GM21526 (cell line): ENCODE measurements around the gene NPFF.

Source experiments
- ATAC-seq: cut with Tn5 transposase; IDR thresholded peaks from one replicate; pipeline ENCODE4 v1.9.1; 2021; ENCODE audit warnings: moderate library complexity; ENCODE audit not compliant: unreplicated experiment, low FRiP score

Gene NPFF

DNA sequence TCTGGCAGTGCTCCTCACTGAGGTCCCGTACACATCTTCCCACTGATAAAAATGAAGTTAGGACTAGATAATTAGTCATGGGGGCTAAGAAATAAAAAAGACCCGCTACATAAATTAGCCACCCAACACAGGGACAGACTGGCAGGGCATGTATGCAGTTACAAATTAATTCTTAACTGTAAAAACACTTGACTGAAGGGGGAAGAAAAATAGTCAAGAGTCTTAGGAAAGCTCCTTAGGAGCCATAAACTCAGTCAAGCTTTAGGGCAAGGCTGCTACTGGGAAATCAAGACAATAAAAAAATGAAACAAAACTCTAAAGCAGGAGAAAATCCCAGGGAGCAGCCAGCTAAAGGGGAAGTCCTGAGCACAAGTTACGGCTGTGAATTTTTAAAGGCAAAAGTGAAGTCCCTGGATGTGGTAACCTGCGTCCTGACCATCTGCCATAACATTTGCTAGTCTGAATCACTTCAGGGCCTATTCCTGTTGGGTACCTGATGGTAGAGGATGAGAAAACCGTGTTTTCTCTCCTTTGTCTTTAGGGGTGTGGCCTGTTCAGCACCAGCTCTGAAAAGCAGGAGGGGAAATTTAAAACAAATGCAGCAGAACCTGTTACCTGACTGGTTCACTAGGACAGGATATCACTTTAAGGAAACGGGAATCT is 7.5 kb upstream of the NPFF start:
- ATAC-seq = no peak

DNA sequence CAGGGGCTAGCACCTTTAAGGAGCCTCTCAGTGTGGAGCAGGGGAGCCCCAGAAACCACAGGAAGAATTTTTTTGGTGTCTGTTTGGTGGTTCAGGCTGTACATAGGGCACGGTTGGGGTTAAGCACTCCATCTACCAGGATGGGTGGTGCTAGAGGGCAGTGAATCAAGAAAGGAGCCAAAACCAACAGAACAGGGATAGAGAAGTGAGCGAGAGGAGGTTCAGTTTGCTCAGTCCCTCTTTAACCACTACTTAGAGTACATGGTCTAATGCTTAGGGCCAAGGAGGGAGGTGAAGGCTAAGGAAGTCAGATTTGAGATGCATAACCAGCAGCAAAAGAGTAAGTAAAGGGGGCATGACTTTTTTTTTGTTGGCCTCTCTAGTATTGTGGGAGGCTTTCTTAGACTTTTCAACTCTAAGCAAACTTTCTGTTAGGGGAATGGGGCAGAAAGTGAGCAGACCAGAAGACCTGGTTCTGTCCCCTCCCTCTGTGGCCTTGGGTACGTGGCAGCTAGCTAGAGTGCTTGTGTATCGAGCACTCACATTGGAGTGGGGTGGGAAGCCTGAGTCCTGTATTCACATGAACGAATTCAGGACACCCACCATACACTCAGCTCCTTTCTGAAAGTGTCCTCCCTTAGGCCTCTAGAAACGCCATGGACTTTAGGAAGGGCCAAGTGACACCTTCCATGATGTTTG is 6.6 kb upstream of the NPFF start:
- no peak for ATAC-seq

DNA sequence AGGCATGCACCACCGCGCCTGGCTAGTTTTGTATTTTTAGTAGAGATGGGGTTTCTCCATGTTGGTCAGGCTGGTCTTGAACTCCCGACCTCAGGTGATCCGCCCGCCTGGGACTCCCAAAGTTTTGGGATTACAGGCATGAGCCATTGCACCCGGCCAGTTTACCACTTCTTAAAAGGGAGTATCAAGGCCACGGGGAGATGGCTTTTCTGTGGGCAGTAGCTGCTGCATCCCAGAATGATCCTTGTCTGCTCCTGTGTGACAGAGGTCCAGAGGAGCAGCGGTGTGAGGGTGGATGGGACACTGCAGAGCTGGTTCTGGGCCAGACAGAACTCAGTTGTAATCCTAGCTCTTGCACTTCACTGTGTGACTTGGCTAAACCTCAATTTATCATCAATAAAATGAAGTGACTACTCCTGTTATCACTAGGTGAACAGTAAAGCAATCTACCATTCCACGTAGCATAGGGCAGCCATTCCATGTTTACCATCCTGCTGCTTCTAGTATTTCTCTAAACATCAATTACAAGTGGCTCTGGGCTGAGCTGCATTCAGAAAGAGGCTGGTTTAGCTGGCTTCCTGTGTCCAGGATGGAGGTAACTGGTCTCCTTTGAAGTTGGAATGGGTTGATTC is 3.0 kb upstream of the NPFF start:
- ATAC-seq = no peak

DNA sequence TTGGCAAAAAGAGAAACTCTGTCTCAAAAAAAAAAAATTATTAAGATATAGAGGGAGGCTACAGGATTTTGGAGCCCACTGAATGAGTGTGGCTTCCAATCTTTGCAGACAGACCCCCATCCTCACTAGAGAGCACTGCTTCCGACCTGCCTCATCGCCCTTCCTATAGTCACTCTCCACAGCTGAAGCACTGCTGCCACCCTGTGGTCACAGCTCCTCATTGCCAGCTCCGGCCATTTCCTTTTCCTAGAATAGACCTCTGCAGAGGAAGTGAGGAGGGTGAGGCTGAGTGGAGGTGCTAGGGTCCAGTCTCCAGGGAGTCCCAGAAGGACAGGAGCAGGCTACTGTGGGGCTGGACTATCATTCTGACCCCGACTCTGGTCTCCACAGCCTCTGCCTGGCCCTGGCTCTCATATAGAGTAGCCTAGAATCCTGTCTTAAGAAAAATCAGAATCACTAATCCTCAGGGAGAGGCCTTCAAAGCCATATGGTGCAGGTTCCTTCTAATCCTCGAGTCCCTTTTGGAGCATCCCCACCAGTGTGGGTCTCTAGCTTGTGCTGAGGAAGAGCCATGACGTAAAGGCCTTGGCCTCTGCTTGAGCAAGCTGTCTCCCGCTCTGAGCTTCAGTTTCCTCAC is 1.4 kb upstream of the NPFF start:
- ATAC-seq = no peak

DNA sequence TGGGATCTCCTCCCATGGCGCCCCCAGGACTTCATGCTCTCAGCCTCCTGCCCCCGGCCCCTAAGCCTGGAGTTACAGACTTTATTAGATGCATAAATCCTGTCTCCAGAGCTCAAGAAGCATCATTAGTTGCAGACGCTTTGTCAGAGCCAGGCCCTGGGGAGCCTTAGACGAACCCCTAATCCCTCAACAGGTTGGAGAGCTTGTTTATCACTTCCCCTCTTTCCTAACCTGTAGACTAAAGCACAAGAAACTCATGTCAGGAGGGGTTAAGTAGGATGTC is 260 bp upstream of the NPFF start:
- no peak for ATAC-seq

DNA sequence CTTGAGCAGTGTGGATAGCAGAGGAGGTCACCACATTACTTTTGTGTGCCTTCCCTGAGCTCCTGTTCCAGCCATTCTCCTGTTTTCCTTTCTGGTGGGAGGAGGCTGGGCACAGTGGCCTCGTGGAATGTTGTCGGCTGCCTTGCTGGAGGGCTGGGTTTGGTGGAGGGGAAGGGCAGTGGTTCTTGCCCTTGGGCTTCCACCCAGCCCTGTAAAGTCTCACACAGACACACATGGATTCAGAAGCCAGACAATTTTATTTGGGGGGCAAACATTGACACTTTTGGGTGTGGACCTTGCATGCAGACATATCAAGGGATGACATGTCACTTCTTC is 866 bp downstream of the NPFF start:
- no peak for ATAC-seq

DNA sequence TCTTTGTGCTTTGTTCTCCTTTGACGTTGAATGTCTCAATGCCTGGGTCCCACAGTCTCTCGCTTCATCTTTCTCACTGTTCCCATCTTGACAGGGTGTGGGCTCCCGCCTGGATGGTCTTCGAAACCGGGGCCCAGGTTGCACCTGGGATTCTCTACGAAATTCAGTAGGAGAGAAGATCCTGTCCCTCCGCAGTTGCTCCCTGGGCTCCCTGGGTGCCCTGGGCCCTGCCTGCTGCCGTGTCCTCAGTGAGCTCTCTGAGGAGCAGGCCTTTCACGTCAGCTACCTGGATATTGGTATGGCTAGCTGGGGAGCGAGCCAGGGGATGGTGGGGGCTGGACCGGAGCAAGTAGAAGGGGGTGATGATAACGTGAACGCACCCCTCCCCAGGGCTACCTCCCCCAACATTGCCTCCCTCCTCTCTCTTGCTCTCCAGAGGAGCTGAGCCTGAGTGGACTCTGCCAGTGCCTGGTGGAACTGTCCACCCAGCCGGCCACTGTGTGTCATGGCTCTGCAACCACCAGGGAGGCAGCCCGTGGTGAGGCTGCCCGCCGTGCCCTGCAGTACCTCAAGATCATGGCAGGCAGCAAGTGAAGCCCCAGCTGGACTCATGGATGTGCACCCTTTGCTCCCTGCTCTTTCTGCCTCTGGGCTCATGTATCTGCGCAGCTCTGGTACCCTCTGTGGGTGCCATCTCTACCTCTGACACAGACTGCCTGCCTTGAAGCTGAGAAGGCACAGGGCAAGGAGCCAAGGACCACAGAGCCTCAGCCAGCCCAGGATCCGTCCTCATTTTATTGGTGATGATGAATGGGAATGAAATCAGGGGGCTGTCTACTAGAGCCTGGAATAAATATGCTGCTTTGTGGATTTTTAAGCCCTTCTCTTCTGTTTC is 1.5 kb downstream of the NPFF start:
- ATAC-seq = no peak

DNA sequence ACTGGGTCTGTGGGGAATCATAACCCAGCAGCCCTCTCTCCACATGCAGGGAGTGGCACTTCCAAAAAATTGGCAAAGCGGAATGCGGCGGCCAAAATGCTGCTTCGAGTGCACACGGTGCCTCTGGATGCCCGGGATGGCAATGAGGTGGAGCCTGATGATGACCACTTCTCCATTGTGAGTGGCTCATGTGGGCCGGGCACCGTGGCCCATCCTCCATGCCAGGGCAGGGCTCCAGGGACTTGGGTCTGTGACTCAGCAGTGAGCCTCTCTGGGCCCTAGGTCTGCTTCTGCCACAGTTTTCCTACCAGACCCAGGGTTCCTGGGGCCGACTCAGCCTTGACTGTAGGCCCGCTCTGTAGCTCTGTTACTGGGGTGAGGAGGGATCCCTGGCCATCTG is 2.2 kb downstream of the NPFF start:
- ATAC-seq = no peak

DNA sequence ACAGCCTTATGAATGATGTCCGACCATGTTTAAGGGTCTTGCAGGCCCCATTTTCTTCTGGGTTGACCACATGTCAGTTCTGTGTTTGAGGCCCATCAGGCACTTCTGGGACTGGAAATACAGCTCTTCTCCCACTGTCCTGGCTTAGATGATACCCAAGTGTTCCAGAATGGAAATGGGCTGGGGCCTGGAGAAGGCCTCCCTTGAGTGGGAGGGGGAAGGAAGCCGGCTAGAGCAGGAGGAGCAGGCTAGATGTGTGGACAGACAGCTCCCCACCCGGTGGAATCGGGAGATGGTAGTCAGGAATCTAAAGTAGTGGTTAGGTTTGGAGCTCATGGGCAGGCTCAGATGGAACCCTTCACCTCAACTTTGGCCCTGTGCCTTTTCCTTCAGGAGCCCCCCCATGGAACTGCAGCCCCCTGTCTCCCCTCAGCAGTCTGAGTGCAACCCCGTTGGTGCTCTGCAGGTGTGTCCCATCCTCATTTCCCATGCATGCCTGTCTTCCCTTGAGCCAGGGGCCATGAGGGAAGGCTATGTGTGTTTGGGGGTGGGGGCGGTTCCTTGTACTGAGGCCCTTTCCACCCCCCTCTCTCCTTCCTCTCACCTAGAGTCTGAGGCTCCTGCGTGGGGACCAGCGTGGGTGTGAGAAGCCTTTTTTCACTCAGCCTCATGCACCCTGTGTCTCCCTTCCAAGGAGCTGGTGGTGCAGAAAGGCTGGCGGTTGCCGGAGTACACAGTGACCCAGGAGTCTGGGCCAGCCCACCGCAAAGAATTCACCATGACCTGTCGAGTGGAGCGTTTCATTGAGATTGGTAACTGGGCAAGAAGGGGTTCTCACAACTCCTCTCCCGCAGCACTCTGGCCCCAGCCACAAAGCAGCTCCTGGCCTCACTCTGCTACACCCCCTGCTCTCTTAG is 3.0 kb downstream of the NPFF start:
- no peak for ATAC-seq

DNA sequence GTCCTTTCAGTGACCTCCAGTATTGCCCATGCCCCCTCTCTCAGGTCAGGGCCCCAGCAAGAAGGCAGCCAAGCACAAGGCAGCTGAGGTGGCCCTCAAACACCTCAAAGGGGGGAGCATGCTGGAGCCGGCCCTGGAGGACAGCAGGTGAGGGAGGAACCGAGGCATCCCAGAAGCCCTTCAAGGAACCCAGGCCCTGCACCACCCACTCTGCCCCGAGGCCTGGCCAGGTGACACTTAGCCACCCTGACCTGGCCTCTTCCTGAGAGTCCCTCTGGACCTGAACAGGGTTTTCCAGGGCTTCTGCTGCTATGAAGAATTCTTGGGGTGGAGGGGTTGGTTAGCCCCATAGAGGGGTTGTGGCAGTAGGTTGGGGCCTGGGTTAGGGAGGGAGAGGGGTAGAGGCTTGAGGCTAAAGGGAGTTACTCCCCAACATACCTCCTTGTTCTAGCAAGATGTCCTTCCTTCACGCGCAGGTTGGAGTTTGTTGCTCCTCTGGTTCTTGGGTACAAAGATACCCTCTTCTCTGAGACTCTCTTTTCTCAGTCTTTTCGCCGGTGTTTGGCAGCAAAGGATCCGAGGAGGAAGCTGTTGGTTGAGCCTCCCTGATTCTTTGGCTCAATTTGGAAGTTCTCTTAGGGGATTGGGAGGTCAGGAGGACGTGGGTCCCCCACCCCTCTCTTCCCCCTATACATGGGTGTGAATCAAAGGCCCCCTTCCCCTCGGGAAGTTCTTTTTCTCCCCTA is 4.1 kb downstream of the NPFF start:
- no peak for ATAC-seq

DNA sequence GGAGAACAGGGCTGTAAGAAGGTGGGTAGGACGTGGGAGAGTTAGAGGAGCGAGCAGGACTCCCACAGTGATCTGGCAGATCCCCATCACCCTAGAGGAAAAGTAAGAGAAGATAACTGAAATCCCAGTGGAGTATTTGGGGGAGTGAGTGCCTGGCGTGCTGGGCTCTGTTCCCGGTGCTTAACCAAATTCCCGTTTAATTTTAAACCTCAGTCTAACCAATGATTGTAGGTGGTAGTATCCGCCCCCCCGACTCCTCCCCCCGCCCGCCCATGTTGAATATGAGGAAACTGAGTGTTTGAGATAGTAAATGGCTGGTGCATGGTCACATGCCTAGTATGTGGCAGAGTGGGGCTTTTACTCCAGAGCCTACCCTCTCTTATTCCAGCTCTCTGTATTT is 5.0 kb downstream of the NPFF start:
- no peak for ATAC-seq

DNA sequence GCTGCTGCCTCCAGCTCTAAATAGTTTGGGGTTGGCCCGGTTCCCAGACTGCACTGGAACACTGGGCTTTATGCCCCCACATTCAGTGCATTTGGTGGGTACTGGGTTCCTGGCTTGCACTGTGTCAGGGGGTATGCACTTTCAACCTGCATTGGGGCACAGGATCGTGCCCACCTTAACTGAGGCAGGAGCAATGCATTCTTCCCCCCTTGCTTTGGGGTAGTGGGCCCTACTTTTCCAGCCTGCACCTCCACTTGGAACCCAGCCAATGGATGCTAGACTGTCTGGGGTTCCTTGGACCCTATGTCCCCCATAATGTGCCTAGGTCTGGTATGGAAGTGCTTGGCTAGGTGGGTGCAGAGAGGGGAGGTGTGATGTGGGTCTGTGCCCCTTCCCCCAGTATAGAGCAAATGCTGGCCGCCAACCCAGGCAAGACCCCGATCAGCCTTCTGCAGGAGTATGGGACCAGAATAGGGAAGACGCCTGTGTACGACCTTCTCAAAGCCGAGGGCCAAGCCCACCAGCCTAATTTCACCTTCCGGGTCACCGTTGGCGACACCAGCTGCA is 5.6 kb downstream of the NPFF start:
- no peak for ATAC-seq

DNA sequence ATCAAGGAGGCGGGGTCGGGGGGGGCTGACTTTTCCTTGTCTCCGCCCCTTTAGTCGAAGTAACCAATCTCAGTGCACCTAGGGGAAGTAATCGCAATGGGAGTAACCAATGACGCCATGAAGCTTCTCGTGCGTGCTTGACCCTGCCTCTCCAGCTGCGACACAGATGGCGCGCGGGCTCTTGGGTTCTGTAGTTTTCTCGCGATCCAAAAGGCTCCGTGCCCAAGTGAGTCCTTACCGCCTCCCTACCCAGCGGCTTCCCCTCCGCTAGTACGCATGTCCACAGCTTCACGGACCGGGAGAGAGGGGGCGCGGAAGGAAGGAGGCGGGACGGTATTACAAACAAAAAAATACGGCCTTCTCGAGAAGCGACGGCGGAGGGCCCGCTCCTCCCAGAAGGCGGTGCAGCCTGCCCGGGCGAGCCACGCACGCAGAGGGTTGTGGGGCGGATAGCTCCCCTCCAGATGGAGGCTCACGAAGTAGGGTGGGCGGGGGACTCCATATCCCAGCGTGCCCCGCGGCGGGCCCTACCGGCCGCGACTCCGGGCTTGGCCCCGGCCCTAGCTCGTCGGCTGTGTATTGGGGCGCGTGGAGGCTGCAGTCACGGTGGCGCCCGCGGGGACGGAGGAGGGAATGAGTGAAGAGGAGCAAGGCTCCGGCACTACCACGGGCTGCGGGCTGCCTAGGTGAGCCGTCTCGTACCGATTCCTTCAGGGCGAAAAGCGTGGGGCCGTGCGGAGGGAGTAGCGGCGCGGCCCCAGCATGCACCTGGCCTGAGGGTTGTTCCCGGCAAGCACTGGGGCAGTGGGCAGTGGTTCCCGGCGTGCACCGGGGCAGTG is 6.3 kb downstream of the NPFF start, which contains the start of gene TARBP2:
TSS of gene TARBP2 (plus strand) at position 508 of the 839 bp plus-strand sequence. CDS start at position 634, 126 bp downstream.
- ATAC-seq = peak; percentile 63

DNA sequence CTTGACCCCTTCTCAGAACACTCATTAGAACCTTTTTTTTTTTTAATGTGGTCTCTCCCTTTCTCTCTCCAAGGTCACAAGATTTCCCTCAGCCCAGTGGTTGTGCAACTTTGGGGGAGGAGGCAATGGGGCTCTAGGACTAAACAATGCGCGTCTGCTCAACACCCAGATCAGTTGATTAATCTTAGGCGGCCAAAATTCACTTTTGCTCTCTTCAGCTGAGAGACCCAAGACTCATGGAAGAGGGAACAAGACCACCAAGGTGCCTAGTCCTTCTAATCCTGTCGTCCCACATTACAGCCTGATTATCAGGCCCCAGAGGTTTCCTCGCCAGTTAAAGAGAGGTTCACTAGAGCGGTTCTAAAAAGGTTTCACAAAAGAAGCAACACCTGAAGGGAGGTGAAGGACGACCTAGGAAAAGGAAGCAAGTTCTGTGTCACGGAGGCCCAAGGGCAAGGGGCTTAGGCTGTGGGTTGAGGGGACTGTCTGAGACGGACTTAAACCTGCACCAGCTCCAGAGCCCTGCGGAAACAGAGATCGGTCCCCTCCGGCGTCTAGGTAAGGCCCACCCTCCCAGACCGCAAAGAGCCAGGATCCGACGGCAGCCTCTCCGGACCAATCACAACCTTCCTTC is 7.0 kb downstream of the NPFF start:
- ATAC-seq = no peak

DNA sequence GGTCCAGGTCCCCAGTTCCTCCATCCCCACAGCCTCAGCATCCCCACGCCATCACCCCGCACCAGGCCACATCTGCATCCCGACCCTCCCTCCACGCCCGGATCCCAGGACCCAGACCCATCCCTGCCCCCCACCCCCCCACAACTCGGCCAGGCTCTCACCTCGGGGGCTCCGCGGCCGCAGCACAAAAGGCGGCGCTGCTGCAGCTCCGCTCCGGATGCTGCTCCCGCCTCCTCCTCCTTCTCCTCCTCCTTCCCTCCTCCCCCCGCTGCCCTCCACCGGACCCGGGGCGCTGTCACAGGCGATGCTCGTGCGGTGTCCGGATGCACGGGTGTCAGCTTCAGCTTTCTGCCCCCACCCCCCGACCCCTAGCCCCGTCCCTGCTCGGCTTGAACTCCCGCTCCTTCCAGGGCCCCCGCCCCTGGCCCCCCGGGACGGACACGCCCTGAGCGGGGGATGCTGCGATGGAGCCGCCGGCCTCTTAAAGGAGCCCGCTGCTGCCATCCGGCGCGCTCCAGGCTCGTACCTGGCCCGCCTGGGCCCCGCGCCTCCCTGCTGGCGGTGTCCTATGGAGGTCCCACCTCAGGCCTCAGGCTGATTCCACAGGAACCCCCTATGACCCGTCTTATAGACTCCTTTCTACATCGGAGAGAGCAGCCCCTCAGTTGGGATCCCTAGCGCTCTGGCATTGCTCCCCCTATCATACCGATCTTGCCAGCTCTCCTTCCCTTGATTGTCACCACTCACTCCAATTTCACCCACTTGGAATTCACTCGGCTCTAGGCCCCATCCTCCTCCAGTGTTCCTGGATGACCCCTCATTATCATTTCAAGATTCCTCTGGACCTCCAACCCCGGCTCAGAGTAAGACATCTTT is 7.8 kb downstream of the NPFF start, which contains the start of gene MAP3K12:
TSS of gene MAP3K12 (minus strand) at position 193 of the 876 bp plus-strand sequence. CDS start 12,067 bp downstream, outside the sequence.
- no peak for ATAC-seq

DNA sequence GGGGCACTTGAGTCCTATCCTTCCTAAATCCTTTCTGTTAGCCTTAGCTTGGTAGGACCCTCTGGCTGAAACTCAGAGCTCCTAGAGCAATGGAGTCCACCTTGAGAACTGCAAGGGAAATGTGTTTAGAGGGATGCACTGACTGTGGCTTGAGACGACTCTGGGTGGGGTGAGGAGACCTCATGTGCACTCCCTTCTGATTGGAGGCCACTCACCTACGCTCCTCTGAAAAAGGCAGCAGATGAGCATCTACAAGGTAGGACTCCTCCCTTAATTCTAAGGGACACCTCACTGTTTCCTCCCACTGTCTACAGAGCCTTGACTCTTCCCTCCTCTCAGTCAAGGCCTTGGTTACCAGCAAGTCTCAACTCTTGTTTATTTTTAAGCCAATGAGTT is 9.1 kb downstream of the NPFF start:
- no peak for ATAC-seq
